ENCODE measurements around the gene SLC27A1. TPM values are rescaled to one million over a fixed set of nuclear protein-coding genes. Genes with fewer than 3 reads are reported as not detected.
A peak's percentile ranks its signal among the peaks of the same experiment; 100 is the strongest.

Gene SLC27A1
- 5.9 and 8.1 TPM in 2 replicates for total RNA-seq (2014; rRNA removed; shearing (Covaris generic))
- polyA plus RNA-seq (2014; cell fraction: nucleus; rRNA removed) = 18.7 and 20.0 TPM in 2 replicates

- DNase-seq (ENCODE audit: extremely low read depth, low read depth) = peak; percentile 96
These were observed at the start of gene SLC27A1 for GRCh38 chr19:17470068-17470841. TSS of gene SLC27A1 (plus strand) at chr19:17470524. CDS start at chr19:17470541, 17 bp downstream.

GRCh38 chr19:17421942-17422341, 48.4 kb upstream of the SLC27A1 start:
- no peak for DNase-seq (ENCODE audit: extremely low read depth, low read depth)

- no peak for DNase-seq (ENCODE audit: extremely low read depth, low read depth)
These were observed 46.7 kb upstream of the SLC27A1 start for GRCh38 chr19:17423429-17424208.

GRCh38 chr19:17424743-17425365, 45.5 kb upstream of the SLC27A1 start:
- peak; percentile 23 for DNase-seq (ENCODE audit: extremely low read depth, low read depth)

- DNase-seq (ENCODE audit: extremely low read depth, low read depth) = no peak
These were observed 40.6 kb upstream of the SLC27A1 start for GRCh38 chr19:17429641-17430113.

GRCh38 chr19:17431417-17431816, 38.9 kb upstream of the SLC27A1 start:
- DNase-seq (ENCODE audit: extremely low read depth, low read depth) = no peak

- no peak for DNase-seq (ENCODE audit: extremely low read depth, low read depth)
These were observed 35.1 kb upstream of the SLC27A1 start for GRCh38 chr19:17435218-17435617.

GRCh38 chr19:17436094-17436873, 34.0 kb upstream of the SLC27A1 start:
- DNase-seq (ENCODE audit: extremely low read depth, low read depth) = no peak

- DNase-seq (ENCODE audit: extremely low read depth, low read depth) = no peak
These were observed 33.5 kb upstream of the SLC27A1 start for GRCh38 chr19:17436874-17437267.

GRCh38 chr19:17441241-17442021, 28.9 kb upstream of the SLC27A1 start:
- DNase-seq (ENCODE audit: extremely low read depth, low read depth) = no peak

GRCh38 chr19:17445526-17446165, 24.7 kb upstream of the SLC27A1 start:
- no peak for DNase-seq (ENCODE audit: extremely low read depth, low read depth)

GRCh38 chr19:17447704-17448130, 22.6 kb upstream of the SLC27A1 start:
- no peak for DNase-seq (ENCODE audit: extremely low read depth, low read depth)

- no peak for DNase-seq (ENCODE audit: extremely low read depth, low read depth)
These were observed 22.0 kb upstream of the SLC27A1 start, which contains the start of gene TMEM221 for GRCh38 chr19:17448131-17448967. TSS of gene TMEM221 (minus strand) at chr19:17448668. CDS start at chr19:17448462, 206 bp downstream.

GRCh38 chr19:17450264-17451075, 19.9 kb upstream of the SLC27A1 start:
- no peak for DNase-seq (ENCODE audit: extremely low read depth, low read depth)

GRCh38 chr19:17451820-17452219, 18.5 kb upstream of the SLC27A1 start:
- DNase-seq (ENCODE audit: extremely low read depth, low read depth) = no peak

GRCh38 chr19:17454576-17455071, 15.7 kb upstream of the SLC27A1 start:
- no peak for DNase-seq (ENCODE audit: extremely low read depth, low read depth)

Data from NCI-H460 (cell line).